Measurements from ENCODE around the gene NINJ1.

DNA sequence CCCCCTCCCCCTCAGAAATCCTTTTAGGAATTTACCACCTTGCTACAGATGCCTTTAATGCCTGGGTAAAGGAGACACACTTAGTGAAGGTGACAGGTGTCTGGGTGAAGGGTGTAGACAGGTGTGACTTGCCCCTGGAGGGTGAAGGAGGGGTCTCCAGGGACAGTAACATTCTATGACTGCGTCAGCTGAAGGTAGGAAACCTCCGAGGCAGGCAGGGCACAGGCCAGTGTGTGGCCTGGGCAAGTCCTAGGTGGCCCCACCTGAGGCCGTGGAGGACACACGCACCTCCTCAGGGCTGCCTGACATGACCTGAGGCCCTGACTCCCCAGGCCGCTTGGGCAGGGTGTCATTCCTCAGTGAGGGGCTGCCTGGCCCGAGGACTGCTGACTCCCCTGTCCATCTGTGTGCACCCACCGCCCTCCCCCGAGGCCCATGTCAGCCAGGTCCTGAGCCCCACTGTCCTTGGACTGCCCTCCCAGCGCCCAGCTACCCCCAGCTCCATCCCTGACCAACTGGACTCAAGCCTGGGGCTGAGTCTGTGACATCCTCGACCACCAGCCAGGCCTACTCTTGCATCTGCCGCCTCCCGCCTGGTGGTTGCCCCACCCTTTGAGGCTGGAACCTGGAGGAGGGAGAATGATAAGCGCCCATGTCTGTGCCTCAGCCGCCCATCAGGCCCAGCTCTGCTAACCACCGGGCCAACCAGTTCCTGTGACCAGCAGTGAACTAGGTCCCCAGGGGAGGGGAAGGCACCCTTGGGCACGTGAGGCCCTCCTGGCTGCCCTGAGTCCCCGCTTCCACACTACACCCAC, 19.7 kb downstream of the NINJ1 start:
- no peak for TF ChIP-seq POLR2AphosphoS5 (IDR thresholded peaks at IDR 0.05)
- no peak for TF ChIP-seq POLR2A (IDR thresholded peaks at IDR 0.05)
- no peak for TF ChIP-seq EP300 (IDR thresholded peaks at IDR 0.05)
- TF ChIP-seq, protein P1, sequence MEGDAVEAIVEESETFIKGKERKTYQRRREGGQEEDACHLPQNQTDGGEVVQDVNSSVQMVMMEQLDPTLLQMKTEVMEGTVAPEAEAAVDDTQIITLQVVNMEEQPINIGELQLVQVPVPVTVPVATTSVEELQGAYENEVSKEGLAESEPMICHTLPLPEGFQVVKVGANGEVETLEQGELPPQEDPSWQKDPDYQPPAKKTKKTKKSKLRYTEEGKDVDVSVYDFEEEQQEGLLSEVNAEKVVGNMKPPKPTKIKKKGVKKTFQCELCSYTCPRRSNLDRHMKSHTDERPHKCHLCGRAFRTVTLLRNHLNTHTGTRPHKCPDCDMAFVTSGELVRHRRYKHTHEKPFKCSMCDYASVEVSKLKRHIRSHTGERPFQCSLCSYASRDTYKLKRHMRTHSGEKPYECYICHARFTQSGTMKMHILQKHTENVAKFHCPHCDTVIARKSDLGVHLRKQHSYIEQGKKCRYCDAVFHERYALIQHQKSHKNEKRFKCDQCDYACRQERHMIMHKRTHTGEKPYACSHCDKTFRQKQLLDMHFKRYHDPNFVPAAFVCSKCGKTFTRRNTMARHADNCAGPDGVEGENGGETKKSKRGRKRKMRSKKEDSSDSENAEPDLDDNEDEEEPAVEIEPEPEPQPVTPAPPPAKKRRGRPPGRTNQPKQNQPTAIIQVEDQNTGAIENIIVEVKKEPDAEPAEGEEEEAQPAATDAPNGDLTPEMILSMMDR (IDR thresholded peaks at IDR 0.05), result no peak
